Uterus (tissue), 2 donors: ENCODE results near the gene LPO.

Experiments used
- CTCF ChIP-seq, 4 experiments: fragments of 200-600 bp in 2 of 4; fragments of 450-650 bp in 2 of 4; sonication (generic) in 2 of 4; IDR thresholded peaks; one replicate each; pipeline ENCODE4 v1.5.1; 2016 to 2019; ENCODE audit warnings: antibody characterized with exemption in 4 of 4, mild to moderate bottlenecking in 2 of 4, moderate library complexity in 1 of 4
- POLR2A ChIP-seq, 2 donors: fragments of 450-650 bp; IDR thresholded peaks; one replicate each; pipeline ENCODE4 v1.6.1; 2016; ENCODE audit warnings: antibody characterized with exemption in 2 of 2, mild to moderate bottlenecking in 1 of 2, moderate library complexity in 1 of 2

GRCh38 chr17:58268326-58268725, 29.9 kb downstream of the LPO start:
- no peak for TF ChIP-seq CTCF (IDR thresholded peaks at IDR 0.05)
- TF ChIP-seq POLR2A (IDR thresholded peaks at IDR 0.05), result no peak
